GM23338 (cell line): ENCODE results near the gene CPSF3. TPM values are rescaled to one million over a fixed set of nuclear protein-coding genes. Genes with fewer than 3 reads are reported as not detected.

Experiments used
- polyA plus RNA-seq: library from polyadenylated mRNA; unstranded; fragments of >200 nt; fragmentation: Nextera tagmentation; extraction: Ambion mirVana; gene quantifications from 2 replicates; pipeline ENCODE4 v1.2.1, GENCODE V29; 2016
- total RNA-seq: library from RNA; depleted of rRNA; stranded (reverse); fragments of >200 nt; shearing (Covaris generic); gene quantifications from 2 replicates; pipeline ENCODE4 v1.2.3, GENCODE V29; 2014
- TF ChIP-seq, protein P1 (sequence below): fragments of 250-450 bp; sonication (Bioruptor Pico); IDR thresholded peaks from 2 replicates; pipeline ENCODE4 v1.5.0; 2020; ENCODE audit warnings: mild to moderate bottlenecking, moderate library complexity
- TF ChIP-seq, protein P2 (sequence below): IDR thresholded peaks from one replicate; pipeline ENCODE4 v1.6.1; 2018; ENCODE audit warnings: antibody characterized with exemption; ENCODE audit not compliant: unreplicated experiment
- TF ChIP-seq, protein P3 (sequence below): IDR thresholded peaks from 2 replicates; pipeline ENCODE4 v1.6.1; 2016; ENCODE audit warnings: antibody characterized with exemption

The CPSF3 gene
- total and polyA plus RNA-seq, 2 experiments from 2014 or later: 77.1 to 105 TPM

DNA sequence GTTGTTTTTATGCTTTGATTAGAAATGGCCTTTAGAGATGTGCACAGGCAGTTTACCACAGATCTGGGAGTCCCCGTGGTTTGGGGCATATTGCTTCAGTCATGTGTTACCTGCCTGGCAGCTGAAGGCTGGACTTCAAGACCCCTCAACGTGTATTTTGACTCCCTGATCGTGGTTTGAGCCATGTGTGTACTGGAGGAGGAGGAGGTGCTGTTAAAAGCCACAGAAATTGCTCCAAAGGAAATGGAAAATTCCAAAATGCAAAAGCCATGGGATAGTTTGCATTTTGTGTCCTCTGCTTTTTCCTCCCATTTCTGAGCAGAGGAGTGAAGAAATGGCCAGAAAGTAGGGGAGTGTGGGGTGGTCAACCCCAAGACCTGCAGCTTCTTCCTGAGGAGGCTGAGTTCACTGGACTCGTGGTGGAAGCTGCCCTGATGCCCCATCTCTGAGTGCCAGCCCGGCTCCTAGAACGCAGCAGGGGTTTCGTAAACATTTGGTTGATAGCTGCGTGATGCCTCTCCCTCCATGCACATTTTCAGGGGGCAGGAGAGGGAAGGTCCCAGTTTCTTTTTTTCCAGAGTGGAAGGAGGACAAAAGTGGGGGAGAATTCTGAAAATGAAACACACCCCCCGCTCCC lies 45.9 kb upstream of the CPSF3 start (continued):
- TF ChIP-seq, protein P1, sequence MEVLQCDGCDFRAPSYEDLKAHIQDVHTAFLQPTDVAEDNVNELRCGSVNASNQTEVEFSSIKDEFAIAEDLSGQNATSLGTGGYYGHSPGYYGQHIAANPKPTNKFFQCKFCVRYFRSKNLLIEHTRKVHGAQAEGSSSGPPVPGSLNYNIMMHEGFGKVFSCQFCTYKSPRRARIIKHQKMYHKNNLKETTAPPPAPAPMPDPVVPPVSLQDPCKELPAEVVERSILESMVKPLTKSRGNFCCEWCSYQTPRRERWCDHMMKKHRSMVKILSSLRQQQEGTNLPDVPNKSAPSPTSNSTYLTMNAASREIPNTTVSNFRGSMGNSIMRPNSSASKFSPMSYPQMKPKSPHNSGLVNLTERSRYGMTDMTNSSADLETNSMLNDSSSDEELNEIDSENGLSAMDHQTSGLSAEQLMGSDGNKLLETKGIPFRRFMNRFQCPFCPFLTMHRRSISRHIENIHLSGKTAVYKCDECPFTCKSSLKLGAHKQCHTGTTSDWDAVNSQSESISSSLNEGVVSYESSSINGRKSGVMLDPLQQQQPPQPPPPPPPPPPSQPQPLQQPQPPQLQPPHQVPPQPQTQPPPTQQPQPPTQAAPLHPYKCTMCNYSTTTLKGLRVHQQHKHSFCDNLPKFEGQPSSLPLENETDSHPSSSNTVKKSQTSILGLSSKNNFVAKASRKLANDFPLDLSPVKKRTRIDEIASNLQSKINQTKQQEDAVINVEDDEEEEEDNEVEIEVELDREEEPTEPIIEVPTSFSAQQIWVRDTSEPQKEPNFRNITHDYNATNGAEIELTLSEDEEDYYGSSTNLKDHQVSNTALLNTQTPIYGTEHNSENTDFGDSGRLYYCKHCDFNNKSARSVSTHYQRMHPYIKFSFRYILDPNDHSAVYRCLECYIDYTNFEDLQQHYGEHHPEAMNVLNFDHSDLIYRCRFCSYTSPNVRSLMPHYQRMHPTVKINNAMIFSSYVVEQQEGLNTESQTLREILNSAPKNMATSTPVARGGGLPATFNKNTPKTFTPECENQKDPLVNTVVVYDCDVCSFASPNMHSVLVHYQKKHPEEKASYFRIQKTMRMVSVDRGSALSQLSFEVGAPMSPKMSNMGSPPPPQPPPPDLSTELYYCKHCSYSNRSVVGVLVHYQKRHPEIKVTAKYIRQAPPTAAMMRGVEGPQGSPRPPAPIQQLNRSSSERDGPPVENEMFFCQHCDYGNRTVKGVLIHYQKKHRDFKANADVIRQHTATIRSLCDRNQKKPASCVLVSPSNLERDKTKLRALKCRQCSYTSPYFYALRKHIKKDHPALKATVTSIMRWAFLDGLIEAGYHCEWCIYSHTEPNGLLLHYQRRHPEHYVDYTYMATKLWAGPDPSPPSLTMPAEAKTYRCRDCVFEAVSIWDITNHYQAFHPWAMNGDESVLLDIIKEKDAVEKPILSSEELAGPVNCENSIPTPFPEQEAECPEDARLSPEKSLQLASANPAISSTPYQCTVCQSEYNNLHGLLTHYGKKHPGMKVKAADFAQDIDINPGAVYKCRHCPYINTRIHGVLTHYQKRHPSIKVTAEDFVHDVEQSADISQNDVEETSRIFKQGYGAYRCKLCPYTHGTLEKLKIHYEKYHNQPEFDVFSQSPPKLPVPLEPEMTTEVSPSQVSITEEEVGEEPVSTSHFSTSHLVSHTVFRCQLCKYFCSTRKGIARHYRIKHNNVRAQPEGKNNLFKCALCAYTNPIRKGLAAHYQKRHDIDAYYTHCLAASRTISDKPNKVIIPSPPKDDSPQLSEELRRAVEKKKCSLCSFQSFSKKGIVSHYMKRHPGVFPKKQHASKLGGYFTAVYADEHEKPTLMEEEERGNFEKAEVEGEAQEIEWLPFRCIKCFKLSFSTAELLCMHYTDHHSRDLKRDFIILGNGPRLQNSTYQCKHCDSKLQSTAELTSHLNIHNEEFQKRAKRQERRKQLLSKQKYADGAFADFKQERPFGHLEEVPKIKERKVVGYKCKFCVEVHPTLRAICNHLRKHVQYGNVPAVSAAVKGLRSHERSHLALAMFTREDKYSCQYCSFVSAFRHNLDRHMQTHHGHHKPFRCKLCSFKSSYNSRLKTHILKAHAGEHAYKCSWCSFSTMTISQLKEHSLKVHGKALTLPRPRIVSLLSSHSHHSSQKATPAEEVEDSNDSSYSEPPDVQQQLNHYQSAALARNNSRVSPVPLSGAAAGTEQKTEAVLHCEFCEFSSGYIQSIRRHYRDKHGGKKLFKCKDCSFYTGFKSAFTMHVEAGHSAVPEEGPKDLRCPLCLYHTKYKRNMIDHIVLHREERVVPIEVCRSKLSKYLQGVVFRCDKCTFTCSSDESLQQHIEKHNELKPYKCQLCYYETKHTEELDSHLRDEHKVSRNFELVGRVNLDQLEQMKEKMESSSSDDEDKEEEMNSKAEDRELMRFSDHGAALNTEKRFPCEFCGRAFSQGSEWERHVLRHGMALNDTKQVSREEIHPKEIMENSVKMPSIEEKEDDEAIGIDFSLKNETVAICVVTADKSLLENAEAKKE (CRISPR knock-in tag): no peak
- TF ChIP-seq, protein P2, sequence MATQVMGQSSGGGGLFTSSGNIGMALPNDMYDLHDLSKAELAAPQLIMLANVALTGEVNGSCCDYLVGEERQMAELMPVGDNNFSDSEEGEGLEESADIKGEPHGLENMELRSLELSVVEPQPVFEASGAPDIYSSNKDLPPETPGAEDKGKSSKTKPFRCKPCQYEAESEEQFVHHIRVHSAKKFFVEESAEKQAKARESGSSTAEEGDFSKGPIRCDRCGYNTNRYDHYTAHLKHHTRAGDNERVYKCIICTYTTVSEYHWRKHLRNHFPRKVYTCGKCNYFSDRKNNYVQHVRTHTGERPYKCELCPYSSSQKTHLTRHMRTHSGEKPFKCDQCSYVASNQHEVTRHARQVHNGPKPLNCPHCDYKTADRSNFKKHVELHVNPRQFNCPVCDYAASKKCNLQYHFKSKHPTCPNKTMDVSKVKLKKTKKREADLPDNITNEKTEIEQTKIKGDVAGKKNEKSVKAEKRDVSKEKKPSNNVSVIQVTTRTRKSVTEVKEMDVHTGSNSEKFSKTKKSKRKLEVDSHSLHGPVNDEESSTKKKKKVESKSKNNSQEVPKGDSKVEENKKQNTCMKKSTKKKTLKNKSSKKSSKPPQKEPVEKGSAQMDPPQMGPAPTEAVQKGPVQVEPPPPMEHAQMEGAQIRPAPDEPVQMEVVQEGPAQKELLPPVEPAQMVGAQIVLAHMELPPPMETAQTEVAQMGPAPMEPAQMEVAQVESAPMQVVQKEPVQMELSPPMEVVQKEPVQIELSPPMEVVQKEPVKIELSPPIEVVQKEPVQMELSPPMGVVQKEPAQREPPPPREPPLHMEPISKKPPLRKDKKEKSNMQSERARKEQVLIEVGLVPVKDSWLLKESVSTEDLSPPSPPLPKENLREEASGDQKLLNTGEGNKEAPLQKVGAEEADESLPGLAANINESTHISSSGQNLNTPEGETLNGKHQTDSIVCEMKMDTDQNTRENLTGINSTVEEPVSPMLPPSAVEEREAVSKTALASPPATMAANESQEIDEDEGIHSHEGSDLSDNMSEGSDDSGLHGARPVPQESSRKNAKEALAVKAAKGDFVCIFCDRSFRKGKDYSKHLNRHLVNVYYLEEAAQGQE: no peak
- TF ChIP-seq, protein P3, sequence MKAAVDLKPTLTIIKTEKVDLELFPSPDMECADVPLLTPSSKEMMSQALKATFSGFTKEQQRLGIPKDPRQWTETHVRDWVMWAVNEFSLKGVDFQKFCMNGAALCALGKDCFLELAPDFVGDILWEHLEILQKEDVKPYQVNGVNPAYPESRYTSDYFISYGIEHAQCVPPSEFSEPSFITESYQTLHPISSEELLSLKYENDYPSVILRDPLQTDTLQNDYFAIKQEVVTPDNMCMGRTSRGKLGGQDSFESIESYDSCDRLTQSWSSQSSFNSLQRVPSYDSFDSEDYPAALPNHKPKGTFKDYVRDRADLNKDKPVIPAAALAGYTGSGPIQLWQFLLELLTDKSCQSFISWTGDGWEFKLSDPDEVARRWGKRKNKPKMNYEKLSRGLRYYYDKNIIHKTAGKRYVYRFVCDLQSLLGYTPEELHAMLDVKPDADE: no peak
